Smooth muscle cell (in vitro differentiated cells): ENCODE results near the gene ARHGAP10. TPM values are rescaled to one million over a fixed set of nuclear protein-coding genes. Genes with fewer than 3 reads are reported as not detected.

Experiments used
- DNase-seq: peaks from one replicate; lab custom pipeline; 2025; ENCODE audit not compliant: unreplicated experiment; lab: John Stamatoyannopoulos, UW
- H2AFZ ChIP-seq: fragments of 200-600 bp; sonication (generic); 2 replicates; pipeline ENCODE4 v1.6.0; 2016; ENCODE audit warnings: antibody characterized with exemption, low read depth, mild to moderate bottlenecking
- H3F3A ChIP-seq: fragments of 200-600 bp; sonication (generic); 2 replicates; pipeline ENCODE4 v1.6.0; 2017; ENCODE audit warnings: antibody characterized with exemption, low read depth
- H3K27ac ChIP-seq: fragments of 200-600 bp; sonication (generic); 2 replicates; pipeline ENCODE4 v1.5.1; 2016; ENCODE audit warnings: low read depth, mild to moderate bottlenecking
- H3K27me3 ChIP-seq: fragments of 200-600 bp; sonication (generic); 2 replicates; pipeline ENCODE4 v1.6.1; 2016; ENCODE audit warnings: low read depth, mild to moderate bottlenecking
- H3K36me3 ChIP-seq: fragments of 200-600 bp; sonication (generic); 2 replicates; pipeline ENCODE4 v1.5.1; 2016; ENCODE audit warnings: low read depth
- H3K4me1 ChIP-seq: fragments of 200-600 bp; sonication (generic); 2 replicates; pipeline ENCODE4 v1.5.1; 2016; ENCODE audit warnings: low read depth
- H3K4me2 ChIP-seq: fragments of 200-600 bp; sonication (generic); 2 replicates; pipeline ENCODE4 v1.6.0; 2016; ENCODE audit warnings: mild to moderate bottlenecking
- H3K4me3 ChIP-seq: fragments of 200-600 bp; sonication (generic); 2 replicates; pipeline ENCODE4 v1.5.1; 2016; ENCODE audit warnings: mild to moderate bottlenecking
- H3K79me2 ChIP-seq: fragments of 200-600 bp; sonication (generic); 2 replicates; pipeline ENCODE4 v1.6.0; 2016; ENCODE audit warnings: low read depth, mild to moderate bottlenecking
- H3K9ac ChIP-seq: fragments of 200-600 bp; sonication (generic); 2 replicates; pipeline ENCODE4 v1.6.0; 2016; ENCODE audit warnings: low read depth
- H3K9me3 ChIP-seq: fragments of 200-600 bp; sonication (generic); replicated peaks from 2 replicates; pipeline ENCODE4 v1.5.1; 2016; ENCODE audit warnings: low read depth
- H4K20me1 ChIP-seq: fragments of 200-600 bp; sonication (generic); 2 replicates; pipeline ENCODE4 v1.6.0; 2016; ENCODE audit warnings: low read depth
- WGBS: methylation state at CpG from one replicate; pipeline ENCODE4 v1.1.7; 2016; ENCODE audit warnings: low lambda C conversion rate; 5-methylcytosine and 5-hydroxymethylcytosine counted together
- polyA plus RNA-seq: library from polyadenylated mRNA; unstranded; fragments of >200 nt; fragmentation: Nextera tagmentation; extraction: Ambion mirVana; gene quantifications from 2 replicates; pipeline ENCODE4 v1.2.1, GENCODE V29; 2016
- total RNA-seq: library from RNA; depleted of rRNA; stranded (reverse); fragments of >200 nt; gene quantifications from 2 replicates; pipeline ENCODE4 v1.2.3, GENCODE V29; 2014
- TF ChIP-seq, protein P1 (sequence below): fragments of 200-600 bp; sonication (generic); IDR thresholded peaks from 2 replicates; pipeline ENCODE4 v1.5.1; 2017; ENCODE audit warnings: borderline replicate concordance, mild to moderate bottlenecking, antibody characterized with exemption; ENCODE audit not compliant: insufficient read depth, poor library complexity, severe bottlenecking

ARHGAP10 gene
- total and polyA plus RNA-seq, 2 experiments from 2014 or later: 6.2 to 11.6 TPM

DNA sequence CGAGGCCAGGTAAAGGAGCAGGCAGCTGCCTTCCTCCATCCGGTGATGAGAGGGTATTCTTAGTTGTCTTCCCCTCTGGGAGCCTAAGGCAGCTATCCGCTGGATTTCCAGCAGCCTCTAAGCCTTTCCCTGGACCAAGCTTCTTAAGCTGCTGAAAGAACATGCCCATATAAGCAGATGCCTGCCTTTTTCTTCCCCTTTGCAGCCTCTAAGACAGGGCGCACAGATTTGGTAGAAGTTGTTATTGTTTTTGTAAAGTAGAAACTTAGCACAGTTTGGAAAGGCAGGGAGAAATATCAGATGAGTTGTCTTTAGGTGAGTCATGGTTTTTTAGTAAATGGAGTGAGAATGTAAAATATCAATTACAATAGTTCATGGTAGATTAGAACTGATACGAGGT, 210.8 kb downstream of the ARHGAP10 start:
- Histone ChIP-seq H3K9ac (no peak overlapping the region), H3K4me2 (no peak overlapping the region), H2AFZ (no peak overlapping the region), H3K9me3 (no peaks in the 10 kb centered on the region), H3K27ac (no peak overlapping the region), H3K36me3 (no peaks in the 10 kb centered on the region), H3F3A (no peaks in the 10 kb centered on the region), H4K20me1 (no peaks in the 10 kb centered on the region), H3K79me2 (no peaks in the 10 kb centered on the region), H3K27me3 (no peaks in the 10 kb centered on the region), H3K4me3 (no peak overlapping the region), H3K4me1 (no peaks in the 10 kb centered on the region)
- TF ChIP-seq, protein P1, sequence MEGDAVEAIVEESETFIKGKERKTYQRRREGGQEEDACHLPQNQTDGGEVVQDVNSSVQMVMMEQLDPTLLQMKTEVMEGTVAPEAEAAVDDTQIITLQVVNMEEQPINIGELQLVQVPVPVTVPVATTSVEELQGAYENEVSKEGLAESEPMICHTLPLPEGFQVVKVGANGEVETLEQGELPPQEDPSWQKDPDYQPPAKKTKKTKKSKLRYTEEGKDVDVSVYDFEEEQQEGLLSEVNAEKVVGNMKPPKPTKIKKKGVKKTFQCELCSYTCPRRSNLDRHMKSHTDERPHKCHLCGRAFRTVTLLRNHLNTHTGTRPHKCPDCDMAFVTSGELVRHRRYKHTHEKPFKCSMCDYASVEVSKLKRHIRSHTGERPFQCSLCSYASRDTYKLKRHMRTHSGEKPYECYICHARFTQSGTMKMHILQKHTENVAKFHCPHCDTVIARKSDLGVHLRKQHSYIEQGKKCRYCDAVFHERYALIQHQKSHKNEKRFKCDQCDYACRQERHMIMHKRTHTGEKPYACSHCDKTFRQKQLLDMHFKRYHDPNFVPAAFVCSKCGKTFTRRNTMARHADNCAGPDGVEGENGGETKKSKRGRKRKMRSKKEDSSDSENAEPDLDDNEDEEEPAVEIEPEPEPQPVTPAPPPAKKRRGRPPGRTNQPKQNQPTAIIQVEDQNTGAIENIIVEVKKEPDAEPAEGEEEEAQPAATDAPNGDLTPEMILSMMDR: no peak
- 78% methylated on average over 5 of the region's 5 CpGs for WGBS
- DNase-seq: no peak

DNA sequence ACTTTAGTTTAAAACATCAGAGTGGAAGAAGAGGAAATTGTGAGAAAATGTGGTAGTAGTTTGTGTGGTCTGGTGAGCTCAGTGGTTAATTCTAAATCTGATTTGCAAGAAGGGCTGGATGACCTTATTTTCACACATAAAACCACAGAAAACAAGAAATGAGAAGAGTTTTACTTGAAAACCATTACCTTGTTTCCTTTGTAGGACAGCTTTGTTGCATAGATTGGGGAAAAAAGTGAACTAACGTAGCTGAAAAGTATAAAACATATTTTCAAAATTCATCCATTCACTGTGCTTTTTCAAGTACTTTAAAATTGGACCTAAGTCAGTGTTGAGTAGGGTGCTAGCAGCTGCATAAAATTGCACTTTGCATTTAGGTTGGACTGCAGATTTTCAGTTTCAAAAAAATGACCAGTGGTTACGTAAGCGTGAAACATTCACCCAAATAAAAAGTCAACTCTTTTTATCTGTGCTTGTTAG, 211.3 kb downstream of the ARHGAP10 start:
- H3F3A ChIP-seq: no peaks in the 10 kb centered on the region
- no peaks in the 10 kb centered on the region for H3K4me1 ChIP-seq
- no peaks in the 10 kb centered on the region for H3K79me2 ChIP-seq
- no peaks in the 10 kb centered on the region for H4K20me1 ChIP-seq
- no peak for DNase-seq
- H3K9ac ChIP-seq: no peak overlapping the region
- TF ChIP-seq, protein P1: no peak
- H3K27ac ChIP-seq: no peak overlapping the region
- no peak overlapping the region for H3K4me2 ChIP-seq
- no peak overlapping the region for H3K4me3 ChIP-seq
- WGBS: 95% methylated on average over 3 of the region's 3 CpGs
- H3K36me3 ChIP-seq: no peaks in the 10 kb centered on the region
- no peaks in the 10 kb centered on the region for H3K27me3 ChIP-seq
- no peak overlapping the region for H2AFZ ChIP-seq
- no peaks in the 10 kb centered on the region for H3K9me3 ChIP-seq

GRCh38 chr4:147944249-147944648, 212.4 kb downstream of the ARHGAP10 start:
- Histone ChIP-seq H3K4me3 (no peak overlapping the region), H3K9me3 (no peaks in the 10 kb centered on the region), H3K4me2 (no peak overlapping the region), H3F3A (no peaks in the 10 kb centered on the region), H3K27ac (no peak overlapping the region), H2AFZ (no peak overlapping the region), H3K79me2 (no peaks in the 10 kb centered on the region), H3K36me3 (no peaks in the 10 kb centered on the region), H3K9ac (no peak overlapping the region), H3K4me1 (no peaks in the 10 kb centered on the region), H3K27me3 (no peaks in the 10 kb centered on the region), H4K20me1 (no peaks in the 10 kb centered on the region)
- 89% methylated on average over 1 of the region's 1 CpG for WGBS
- TF ChIP-seq, protein P1: no peak
- no peak for DNase-seq

DNA sequence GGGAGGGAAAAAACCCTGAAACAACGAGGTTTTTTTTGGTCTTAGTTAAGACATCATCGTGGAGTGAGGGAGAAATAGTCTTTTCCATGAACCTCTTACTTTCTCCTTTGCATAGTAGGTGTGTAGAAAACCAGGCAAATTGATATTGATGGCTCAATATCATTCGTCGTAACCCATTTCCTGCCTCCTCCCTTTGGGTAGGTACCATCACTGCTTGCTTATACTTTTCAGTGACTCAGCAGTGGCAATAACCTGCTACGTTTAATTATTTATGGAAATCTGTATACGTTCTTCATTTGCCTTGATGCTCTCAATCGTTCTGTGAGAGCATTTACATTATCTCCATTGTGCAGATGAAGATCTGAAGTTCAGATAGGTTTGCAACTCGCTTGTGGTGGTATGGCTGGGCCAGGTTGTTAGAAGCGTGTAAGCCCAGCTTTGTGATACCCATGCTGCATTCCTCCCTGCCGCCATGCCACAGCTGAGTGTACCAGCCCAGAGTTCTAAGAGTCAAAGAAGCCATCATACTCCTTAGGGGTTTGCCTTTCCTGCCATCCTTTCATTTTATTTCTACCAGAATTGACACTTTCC, 212.9 kb downstream of the ARHGAP10 start:
- WGBS: 97% methylated on average over 10 of the region's 10 CpGs

More for the DNA sequence above, 212.9 kb downstream of the ARHGAP10 start:
- H4K20me1 ChIP-seq: no peaks in the 10 kb centered on the region
- H3K79me2 ChIP-seq: no peaks in the 10 kb centered on the region
- TF ChIP-seq, protein P1: no peak
- H3K4me3 ChIP-seq: no peak overlapping the region
- H2AFZ ChIP-seq: no peak overlapping the region
- H3K4me2 ChIP-seq: no peak overlapping the region
- H3K9me3 ChIP-seq: no peaks in the 10 kb centered on the region
- no peaks in the 10 kb centered on the region for H3K36me3 ChIP-seq
- no peaks in the 10 kb centered on the region for H3K4me1 ChIP-seq
- no peak overlapping the region for H3K27ac ChIP-seq
- DNase-seq: no peak
- H3K27me3 ChIP-seq: no peaks in the 10 kb centered on the region
- H3K9ac ChIP-seq: no peak overlapping the region
- no peaks in the 10 kb centered on the region for H3F3A ChIP-seq
